BLaER1 (cell line): ENCODE results near the gene NXN.

Source experiments
- H3K27ac ChIP-seq: shearing (Covaris generic); formaldehyde crosslinking; 2 replicates; pipeline ENCODE4 v1.8.1; 2022
- H3K27me3 ChIP-seq: shearing (Covaris generic); formaldehyde crosslinking; 2 replicates; pipeline ENCODE4 v1.8.1; 2022
- H3K36me3 ChIP-seq: shearing (Covaris generic); formaldehyde crosslinking; 2 replicates; pipeline ENCODE4 v1.8.1; 2022
- H3K4me1 ChIP-seq: shearing (Covaris generic); formaldehyde crosslinking; 2 replicates; pipeline ENCODE4 v1.8.1; 2022
- H3K4me2 ChIP-seq: shearing (Covaris generic); formaldehyde crosslinking; 2 replicates; pipeline ENCODE4 v1.8.1; 2022
- H3K4me3 ChIP-seq: shearing (Covaris generic); formaldehyde crosslinking; 2 replicates; pipeline ENCODE4 v1.8.1; 2022
- H3K9ac ChIP-seq: shearing (Covaris generic); formaldehyde crosslinking; 2 replicates; pipeline ENCODE4 v1.8.1; 2022
- H3K9me3 ChIP-seq: shearing (Covaris generic); formaldehyde crosslinking; 2 replicates; pipeline ENCODE4 v1.8.1; 2022
- H4K20me1 ChIP-seq: shearing (Covaris generic); formaldehyde crosslinking; 2 replicates; pipeline ENCODE4 v1.8.1; 2022
- Cebpa-rat ChIP-seq: shearing (Covaris generic); IDR thresholded peaks from 2 replicates; pipeline ENCODE4 v1.8.1; 2022

NXN gene

GRCh38 chr17:946510-947236 lies 32.9 kb downstream of the NXN start:
- Histone ChIP-seq H3K4me2 (peak overlapping the region; percentile 38), H3K4me3 (no peak overlapping the region), H3K9me3 (no peaks in the 10 kb centered on the region), H3K27ac (no peak overlapping the region), H4K20me1 (peaks cover 83% of the 10 kb centered on the region), H3K4me1 (peaks cover 58% of the 10 kb centered on the region), H3K27me3 (no peaks in the 10 kb centered on the region), H3K9ac (no peak overlapping the region), H3K36me3 (peaks cover 36% of the 10 kb centered on the region)
- no peak for TF ChIP-seq Cebpa-rat

- TF ChIP-seq Cebpa-rat, result no peak
- H3K36me3 ChIP-seq, result peaks cover 36% of the 10 kb centered on the region
- peak overlapping the region; percentile 38 for H3K4me2 ChIP-seq
- no peak overlapping the region for H3K9ac ChIP-seq
- H3K4me1 ChIP-seq, result peaks cover 49% of the 10 kb centered on the region
- no peaks in the 10 kb centered on the region for H3K9me3 ChIP-seq
- no peak overlapping the region for H3K27ac ChIP-seq
- H4K20me1 ChIP-seq, result peaks cover 75% of the 10 kb centered on the region
- H3K27me3 ChIP-seq, result no peaks in the 10 kb centered on the region
- H3K4me3 ChIP-seq, result no peak overlapping the region
These were observed 33.9 kb downstream of the NXN start for GRCh38 chr17:945672-946071.

- H3K4me3 ChIP-seq, result no peak overlapping the region
- H4K20me1 ChIP-seq, result peaks cover 75% of the 10 kb centered on the region
- H3K4me2 ChIP-seq, result peak overlapping the region; percentile 6; the same call in 1 of the 2 replicates
- H3K4me1 ChIP-seq, result peaks cover 50% of the 10 kb centered on the region
- H3K36me3 ChIP-seq, result peaks cover 40% of the 10 kb centered on the region
- no peak overlapping the region for H3K9ac ChIP-seq
- no peaks in the 10 kb centered on the region for H3K9me3 ChIP-seq
- no peak overlapping the region for H3K27ac ChIP-seq
- no peak for TF ChIP-seq Cebpa-rat
- no peaks in the 10 kb centered on the region for H3K27me3 ChIP-seq
These were observed 35.2 kb downstream of the NXN start for GRCh38 chr17:944266-944826.

- no peak for TF ChIP-seq Cebpa-rat
- Histone ChIP-seq H3K4me3 (no peak overlapping the region), H3K9me3 (no peaks in the 10 kb centered on the region), H3K36me3 (peaks cover 70% of the 10 kb centered on the region), H3K27ac (no peak overlapping the region), H4K20me1 (peaks cover 100% of the 10 kb centered on the region), H3K9ac (no peak overlapping the region), H3K4me1 (peaks cover 64% of the 10 kb centered on the region), H3K4me2 (no peak overlapping the region), H3K27me3 (no peaks in the 10 kb centered on the region)
These were observed 44.1 kb downstream of the NXN start for GRCh38 chr17:935485-935884.

GRCh38 chr17:933312-934073 lies 46.1 kb downstream of the NXN start:
- Histone ChIP-seq H3K36me3 (peaks cover 85% of the 10 kb centered on the region), H3K9ac (peak overlapping the region; percentile 9; the same call in 1 of the 2 replicates), H3K27ac (peak overlapping the region; percentile 60; the same call in 1 of the 2 replicates), H4K20me1 (peaks cover 100% of the 10 kb centered on the region), H3K4me2 (peak overlapping the region; percentile 45), H3K27me3 (no peaks in the 10 kb centered on the region), H3K9me3 (no peaks in the 10 kb centered on the region), H3K4me3 (no peak overlapping the region), H3K4me1 (peaks cover 44% of the 10 kb centered on the region)
- TF ChIP-seq Cebpa-rat, result no peak

- TF ChIP-seq Cebpa-rat, result no peak
- 0 out of 2 replicates have a peak, but pooled peaks cover 1% of the 10 kb centered on the region for H3K9me3 ChIP-seq
- peaks cover 100% of the 10 kb centered on the region for H4K20me1 ChIP-seq
- no peak overlapping the region for H3K4me2 ChIP-seq
- peaks cover 19% of the 10 kb centered on the region for H3K4me1 ChIP-seq
- no peaks in the 10 kb centered on the region for H3K27me3 ChIP-seq
- no peak overlapping the region for H3K27ac ChIP-seq
- H3K9ac ChIP-seq, result no peak overlapping the region
- H3K4me3 ChIP-seq, result no peak overlapping the region
- H3K36me3 ChIP-seq, result peaks cover 97% of the 10 kb centered on the region
These were observed 49.3 kb downstream of the NXN start for GRCh38 chr17:930258-930657.

GRCh38 chr17:929586-929985 lies 50.0 kb downstream of the NXN start:
- H3K4me2 ChIP-seq, result no peak overlapping the region
- no peak overlapping the region for H3K27ac ChIP-seq
- H3K27me3 ChIP-seq, result no peaks in the 10 kb centered on the region
- H3K9me3 ChIP-seq, result peaks cover 7% of the 10 kb centered on the region; the same call in 1 of the 2 replicates
- peaks cover 97% of the 10 kb centered on the region for H3K36me3 ChIP-seq
- H3K4me3 ChIP-seq, result no peak overlapping the region
- H4K20me1 ChIP-seq, result peaks cover 100% of the 10 kb centered on the region
- no peak overlapping the region for H3K9ac ChIP-seq
- TF ChIP-seq Cebpa-rat, result no peak
- H3K4me1 ChIP-seq, result peaks cover 15% of the 10 kb centered on the region

- no peak for TF ChIP-seq Cebpa-rat
- Histone ChIP-seq H4K20me1 (peaks cover 100% of the 10 kb centered on the region), H3K9me3 (peaks cover 22% of the 10 kb centered on the region), H3K4me1 (peaks cover 1% of the 10 kb centered on the region), H3K4me3 (no peak overlapping the region), H3K36me3 (peaks cover 97% of the 10 kb centered on the region), H3K4me2 (no peak overlapping the region), H3K9ac (no peak overlapping the region), H3K27me3 (no peaks in the 10 kb centered on the region), H3K27ac (no peak overlapping the region)
These were observed 51.7 kb downstream of the NXN start for GRCh38 chr17:927611-928461.

GRCh38 chr17:925817-926216 lies 53.8 kb downstream of the NXN start:
- Histone ChIP-seq H3K4me2 (no peak overlapping the region), H3K4me3 (no peak overlapping the region), H3K9me3 (peaks cover 42% of the 10 kb centered on the region), H3K4me1 (no peaks in the 10 kb centered on the region; the same call in 1 of the 2 replicates), H3K36me3 (peaks cover 100% of the 10 kb centered on the region), H4K20me1 (peaks cover 100% of the 10 kb centered on the region), H3K27me3 (no peaks in the 10 kb centered on the region), H3K9ac (no peak overlapping the region), H3K27ac (no peak overlapping the region)
- no peak for TF ChIP-seq Cebpa-rat
